Peyer's patch (tissue), 4 donors: ENCODE measurements around the gene PTBP1.
"Not testable (repeated sequence)": the region's sequence is repeated elsewhere in the genome, so short reads cannot be mapped to it uniquely, and the experiment has no call there.

Experiments
- CTCF ChIP-seq, 6 experiments: fragments of 450-650 bp in 4 of 6; fragments of 200-600 bp in 2 of 6; sonication (generic) in 1 of 6; IDR thresholded peaks; one replicate each; pipeline ENCODE4 v1.5.1; 2017 to 2019; ENCODE audit warnings: antibody characterized with exemption in 6 of 6, mild to moderate bottlenecking in 3 of 6, moderate library complexity in 1 of 6
- POLR2A ChIP-seq, 2 donors: fragments of 450-650 bp; IDR thresholded peaks; one replicate each; pipeline ENCODE4 v1.5.1; 2017; ENCODE audit warnings: antibody characterized with exemption in 2 of 2, mild to moderate bottlenecking in 2 of 2, moderate library complexity in 2 of 2

- TF ChIP-seq CTCF, POLR2A (IDR thresholded peaks at IDR 0.05): not testable (repeated sequence)
These were observed 56.5 kb downstream of the PTBP1 start for GRCh38 chr19:853614-854220.
